ENCODE data around the gene IRGC.
"Not testable (repeated sequence)": the region's sequence is repeated elsewhere in the genome, so short reads cannot be mapped to it uniquely, and the experiment has no call there.

Gene IRGC

GRCh38 chr19:43760941-43761340 lies 45.1 kb downstream of the IRGC start:
- H3K9me3 ChIP-seq (ENCODE audit: insufficient read depth, low read depth, low read length) = no peaks in the 10 kb centered on the region
- H3K27me3 ChIP-seq (ENCODE audit: insufficient read depth, low read length) = no peaks in the 10 kb centered on the region
- no peaks in the 10 kb centered on the region for H3K36me3 ChIP-seq (ENCODE audit: control insufficient read depth in 1 of 2, insufficient read depth in 2 of 2, low read length in 2 of 2)
- peak overlapping the region; percentile 60 for H4K91ac ChIP-seq (ENCODE audit: low read depth, low read length)
- no peak for DNase-seq
- peaks cover 2% of the 10 kb centered on the region for H3K79me2 ChIP-seq (ENCODE audit: control insufficient read depth, insufficient read depth, low read length, poor library complexity)
- H3K9ac ChIP-seq (ENCODE audit: low read length) = no peak overlapping the region
- no peak overlapping the region for H4K8ac ChIP-seq (ENCODE audit: low read depth, low read length)
- no CpG with 5 or more reads among the region's 4 CpGs for WGBS (ENCODE audit: extremely low coverage, insufficient coverage, insufficient read length)
- no peak overlapping the region for H3K14ac ChIP-seq (ENCODE audit: low read length)
- H3K18ac ChIP-seq (ENCODE audit: low read length) = no peak overlapping the region
- no peak overlapping the region for H3K27ac ChIP-seq (ENCODE audit: low read depth, low read length)
- peak overlapping the region; percentile 57 for H2BK12ac ChIP-seq (ENCODE audit: low read length)
- H3K4ac ChIP-seq (ENCODE audit: low read depth, low read length) = peak overlapping the region; percentile 65
- H2AK5ac ChIP-seq (ENCODE audit: low read length) = no peak overlapping the region
- H3K4me1 ChIP-seq (ENCODE audit: control insufficient read depth in 1 of 2, insufficient read depth in 2 of 2, low read length in 2 of 2) = peaks cover 12 to 20% of the 10 kb centered on the region in 2 experiments
- peak overlapping the region; percentile 18 for H2BK5ac ChIP-seq (ENCODE audit: low read depth, low read length, poor library complexity)
- peaks cover 22% of the 10 kb centered on the region for H3K79me1 ChIP-seq (ENCODE audit: low read length)
- no peak overlapping the region for H4K12ac ChIP-seq (ENCODE audit: low read depth, low read length)
- no peak overlapping the region for H3K23ac ChIP-seq (ENCODE audit: low read length)
- no peak overlapping the region for H2AFZ ChIP-seq (ENCODE audit: insufficient read depth, low read length, poor library complexity)
- no peak overlapping the region for H2BK120ac ChIP-seq (ENCODE audit: insufficient read depth, low read length, poor library complexity)
- H3K4me3 ChIP-seq (ENCODE audit: low read depth, low read length) = no peak overlapping the region
- H3K4me2 ChIP-seq (ENCODE audit: low read length) = no peak overlapping the region

DNA sequence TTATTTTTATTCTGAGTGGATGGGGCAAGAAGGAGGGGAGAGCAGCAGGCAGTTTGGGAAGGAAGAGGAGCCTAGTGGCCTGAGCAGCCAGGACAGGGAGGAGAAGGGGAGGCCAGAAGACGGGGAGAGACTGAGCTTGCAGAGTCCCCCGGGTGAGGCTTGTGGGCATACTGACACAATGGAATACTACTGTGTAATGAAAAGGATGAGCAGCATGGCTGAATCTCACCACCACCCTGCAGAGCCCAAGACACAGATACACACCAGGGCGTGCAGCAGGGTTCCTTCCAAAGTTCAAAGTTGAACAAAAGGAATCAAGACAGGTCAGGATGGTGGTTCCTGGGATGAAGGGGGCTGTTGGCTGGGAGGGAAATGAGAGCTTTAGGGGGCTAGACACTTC lies 46.9 kb downstream of the IRGC start:
- Histone ChIP-seq H4K12ac (ENCODE audit: low read depth, low read length) (no peak overlapping the region), H3K79me2 (ENCODE audit: control insufficient read depth, insufficient read depth, low read length, poor library complexity) (peaks cover 2% of the 10 kb centered on the region), H4K8ac (ENCODE audit: low read depth, low read length) (no peak overlapping the region), H2AFZ (ENCODE audit: insufficient read depth, low read length, poor library complexity) (no peak overlapping the region), H3K9ac (ENCODE audit: low read length) (no peak overlapping the region), H3K9me3 (ENCODE audit: insufficient read depth, low read depth, low read length) (no peaks in the 10 kb centered on the region), H3K4me3 (ENCODE audit: low read depth, low read length) (no peak overlapping the region), H3K27me3 (ENCODE audit: insufficient read depth, low read length) (no peaks in the 10 kb centered on the region), H3K36me3 (ENCODE audit: control insufficient read depth in 1 of 2, insufficient read depth in 2 of 2, low read length in 2 of 2) (no peaks in the 10 kb centered on the region), H2BK120ac (ENCODE audit: insufficient read depth, low read length, poor library complexity) (no peak overlapping the region), H3K18ac (ENCODE audit: low read length) (no peak overlapping the region), H3K14ac (ENCODE audit: low read length) (no peak overlapping the region), H3K23ac (ENCODE audit: low read length) (no peak overlapping the region), H2BK5ac (ENCODE audit: low read depth, low read length, poor library complexity) (no peak overlapping the region), H3K27ac (ENCODE audit: low read depth, low read length) (no peak overlapping the region), H2AK5ac (ENCODE audit: low read length) (no peak overlapping the region), H3K4me1 (ENCODE audit: control insufficient read depth in 1 of 2, insufficient read depth in 2 of 2, low read length in 2 of 2) (peaks cover 20 to 21% of the 10 kb centered on the region in 2 experiments), H3K4ac (ENCODE audit: low read depth, low read length) (no peak overlapping the region), H4K91ac (ENCODE audit: low read depth, low read length) (no peak overlapping the region), H2BK12ac (ENCODE audit: low read length) (no peak overlapping the region), H3K4me2 (ENCODE audit: low read length) (no peak overlapping the region), H3K79me1 (ENCODE audit: low read length) (peaks cover 21% of the 10 kb centered on the region)
- no peak for DNase-seq
- WGBS (ENCODE audit: extremely low coverage, insufficient coverage, insufficient read length) = no CpG with 5 or more reads among the region's 3 CpGs

GRCh38 chr19:43763473-43763939 lies 47.6 kb downstream of the IRGC start:
- Histone ChIP-seq H2AK5ac (ENCODE audit: low read length) (peak overlapping the region; percentile 57), H2BK12ac (ENCODE audit: low read length) (peak overlapping the region; percentile 89), H3K79me2 (ENCODE audit: control insufficient read depth, insufficient read depth, low read length, poor library complexity) (peaks cover 2% of the 10 kb centered on the region), H3K36me3 (ENCODE audit: control insufficient read depth in 1 of 2, insufficient read depth in 2 of 2, low read length in 2 of 2) (no peaks in the 10 kb centered on the region), H3K79me1 (ENCODE audit: low read length) (peaks cover 21% of the 10 kb centered on the region), H4K91ac (ENCODE audit: low read depth, low read length) (peak overlapping the region; percentile 59), H3K27me3 (ENCODE audit: insufficient read depth, low read length) (no peaks in the 10 kb centered on the region), H3K18ac (ENCODE audit: low read length) (no peak overlapping the region), H2BK5ac (ENCODE audit: low read depth, low read length, poor library complexity) (no peak overlapping the region), H3K23ac (ENCODE audit: low read length) (no peak overlapping the region), H3K9ac (ENCODE audit: low read length) (no peak overlapping the region), H3K27ac (ENCODE audit: low read depth, low read length) (no peak overlapping the region), H4K12ac (ENCODE audit: low read depth, low read length) (no peak overlapping the region), H3K4me3 (ENCODE audit: low read depth, low read length) (no peak overlapping the region), H3K4me1 (ENCODE audit: control insufficient read depth in 1 of 2, insufficient read depth in 2 of 2, low read length in 2 of 2) (peaks cover 20 to 21% of the 10 kb centered on the region in 2 experiments), H3K4me2 (ENCODE audit: low read length) (no peak overlapping the region), H2AFZ (ENCODE audit: insufficient read depth, low read length, poor library complexity) (no peak overlapping the region), H4K8ac (ENCODE audit: low read depth, low read length) (no peak overlapping the region), H3K4ac (ENCODE audit: low read depth, low read length) (no peak overlapping the region), H2BK120ac (ENCODE audit: insufficient read depth, low read length, poor library complexity) (peak overlapping the region; percentile 56), H3K14ac (ENCODE audit: low read length) (peak overlapping the region; percentile 27), H3K9me3 (ENCODE audit: insufficient read depth, low read depth, low read length) (no peaks in the 10 kb centered on the region)
- WGBS (ENCODE audit: extremely low coverage, insufficient coverage, insufficient read length) = no CpG with 5 or more reads among the region's 3 CpGs
- DNase-seq = peak; percentile 35 to 58

DNA sequence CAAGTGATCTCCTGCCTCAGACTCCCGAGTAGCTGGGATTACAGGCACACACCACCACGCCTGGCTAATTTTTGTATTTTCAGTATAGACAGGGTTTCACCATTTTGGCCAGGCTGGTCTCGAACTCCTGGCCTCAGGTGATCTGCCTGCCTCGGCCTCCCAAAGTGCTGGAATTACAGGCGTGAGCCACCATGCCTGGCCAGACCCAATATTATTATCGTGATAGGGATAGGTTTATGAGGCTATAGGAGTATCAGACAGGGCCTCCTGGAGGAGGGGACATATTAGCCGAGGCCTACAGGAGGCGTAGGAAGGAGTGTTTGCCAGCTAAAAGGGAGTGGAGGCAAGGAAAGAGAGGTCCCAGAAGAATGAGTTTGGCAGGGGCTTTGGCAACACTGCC lies 48.8 kb downstream of the IRGC start:
- peak overlapping the region; percentile 88 for H2BK12ac ChIP-seq (ENCODE audit: low read length)
- H3K4me1 ChIP-seq (ENCODE audit: control insufficient read depth in 1 of 2, insufficient read depth in 2 of 2, low read length in 2 of 2) = peaks cover 18 to 19% of the 10 kb centered on the region in 2 experiments
- peak overlapping the region; percentile 89 for H4K8ac ChIP-seq (ENCODE audit: low read depth, low read length)
- H3K18ac ChIP-seq (ENCODE audit: low read length) = peak overlapping the region; percentile 73
- H3K79me1 ChIP-seq (ENCODE audit: low read length) = peaks cover 18% of the 10 kb centered on the region
- H3K4ac ChIP-seq (ENCODE audit: low read depth, low read length); H3K23ac ChIP-seq (ENCODE audit: low read length); H3K4me3 ChIP-seq (ENCODE audit: low read depth, low read length); H3K9me3 ChIP-seq (ENCODE audit: insufficient read depth, low read depth, low read length); H3K9ac ChIP-seq (ENCODE audit: low read length); DNase-seq; H3K79me2 ChIP-seq (ENCODE audit: control insufficient read depth, insufficient read depth, low read length, poor library complexity); H2AK5ac ChIP-seq (ENCODE audit: low read length); H3K27me3 ChIP-seq (ENCODE audit: insufficient read depth, low read length); H3K36me3 ChIP-seq (ENCODE audit: control insufficient read depth in 1 of 2, insufficient read depth in 2 of 2, low read length in 2 of 2): not testable (repeated sequence)
- peak overlapping the region; percentile 28 for H3K4me2 ChIP-seq (ENCODE audit: low read length)
- H2BK5ac ChIP-seq (ENCODE audit: low read depth, low read length, poor library complexity) = peak overlapping the region; percentile 91
- peak overlapping the region; percentile 73 for H2BK120ac ChIP-seq (ENCODE audit: insufficient read depth, low read length, poor library complexity)
- H2AFZ ChIP-seq (ENCODE audit: insufficient read depth, low read length, poor library complexity) = peak overlapping the region; percentile 37
- H4K91ac ChIP-seq (ENCODE audit: low read depth, low read length) = peak overlapping the region; percentile 86
- peak overlapping the region; percentile 93 for H3K27ac ChIP-seq (ENCODE audit: low read depth, low read length)
- H3K14ac ChIP-seq (ENCODE audit: low read length) = peak overlapping the region; percentile 84
- WGBS (ENCODE audit: extremely low coverage, insufficient coverage, insufficient read length) = no CpG with 5 or more reads among the region's 8 CpGs
- H4K12ac ChIP-seq (ENCODE audit: low read depth, low read length) = peak overlapping the region; percentile 27

All from trophoblast cell (in vitro differentiated cells and primary cell).